Measurements from ENCODE around the gene ZRANB1. TPM values are rescaled to one million over a fixed set of nuclear protein-coding genes. Genes with fewer than 3 reads are reported as not detected.

Gene ZRANB1
- total RNA-seq, 2 donors from 2014 or later: 17.9 to 28.7 TPM

GRCh38 chr10:125002423-125003145 lies 60.7 kb downstream of the ZRANB1 start:
- 84% methylated on average over 28 of the region's 28 CpGs for WGBS
- peak overlapping the region in 1 of 2 donors; percentile 72 for H3K27ac ChIP-seq
- H3K27me3 ChIP-seq (replicated peaks; ENCODE audit: insufficient read depth): no peaks in the 10 kb centered on the region
- TF ChIP-seq, protein P1, sequence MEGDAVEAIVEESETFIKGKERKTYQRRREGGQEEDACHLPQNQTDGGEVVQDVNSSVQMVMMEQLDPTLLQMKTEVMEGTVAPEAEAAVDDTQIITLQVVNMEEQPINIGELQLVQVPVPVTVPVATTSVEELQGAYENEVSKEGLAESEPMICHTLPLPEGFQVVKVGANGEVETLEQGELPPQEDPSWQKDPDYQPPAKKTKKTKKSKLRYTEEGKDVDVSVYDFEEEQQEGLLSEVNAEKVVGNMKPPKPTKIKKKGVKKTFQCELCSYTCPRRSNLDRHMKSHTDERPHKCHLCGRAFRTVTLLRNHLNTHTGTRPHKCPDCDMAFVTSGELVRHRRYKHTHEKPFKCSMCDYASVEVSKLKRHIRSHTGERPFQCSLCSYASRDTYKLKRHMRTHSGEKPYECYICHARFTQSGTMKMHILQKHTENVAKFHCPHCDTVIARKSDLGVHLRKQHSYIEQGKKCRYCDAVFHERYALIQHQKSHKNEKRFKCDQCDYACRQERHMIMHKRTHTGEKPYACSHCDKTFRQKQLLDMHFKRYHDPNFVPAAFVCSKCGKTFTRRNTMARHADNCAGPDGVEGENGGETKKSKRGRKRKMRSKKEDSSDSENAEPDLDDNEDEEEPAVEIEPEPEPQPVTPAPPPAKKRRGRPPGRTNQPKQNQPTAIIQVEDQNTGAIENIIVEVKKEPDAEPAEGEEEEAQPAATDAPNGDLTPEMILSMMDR (IDR thresholded peaks at IDR 0.05): no peak
- TF ChIP-seq POLR2A (IDR thresholded peaks at IDR 0.05) (no peak), POLR2AphosphoS5 (IDR thresholded peaks at IDR 0.05) (no peak)
- peaks cover 39% of the 10 kb centered on the region for H3K4me1 ChIP-seq (replicated peaks)
- no peak for DNase-seq (ENCODE audit: low spot score)
- no peak overlapping the region for H3K4me3 ChIP-seq
- H3K9me3 ChIP-seq: no peaks in the 10 kb centered on the region
- H3K36me3 ChIP-seq: peaks cover 0 to under 1% of the 10 kb centered on the region in 2 donors
- intact Hi-C loops (cut with DNase I): loop anchor here (5.0 kb wide), 1 partner anchor 45 kb away; no protein-coding TSS in a partner anchor

DNA sequence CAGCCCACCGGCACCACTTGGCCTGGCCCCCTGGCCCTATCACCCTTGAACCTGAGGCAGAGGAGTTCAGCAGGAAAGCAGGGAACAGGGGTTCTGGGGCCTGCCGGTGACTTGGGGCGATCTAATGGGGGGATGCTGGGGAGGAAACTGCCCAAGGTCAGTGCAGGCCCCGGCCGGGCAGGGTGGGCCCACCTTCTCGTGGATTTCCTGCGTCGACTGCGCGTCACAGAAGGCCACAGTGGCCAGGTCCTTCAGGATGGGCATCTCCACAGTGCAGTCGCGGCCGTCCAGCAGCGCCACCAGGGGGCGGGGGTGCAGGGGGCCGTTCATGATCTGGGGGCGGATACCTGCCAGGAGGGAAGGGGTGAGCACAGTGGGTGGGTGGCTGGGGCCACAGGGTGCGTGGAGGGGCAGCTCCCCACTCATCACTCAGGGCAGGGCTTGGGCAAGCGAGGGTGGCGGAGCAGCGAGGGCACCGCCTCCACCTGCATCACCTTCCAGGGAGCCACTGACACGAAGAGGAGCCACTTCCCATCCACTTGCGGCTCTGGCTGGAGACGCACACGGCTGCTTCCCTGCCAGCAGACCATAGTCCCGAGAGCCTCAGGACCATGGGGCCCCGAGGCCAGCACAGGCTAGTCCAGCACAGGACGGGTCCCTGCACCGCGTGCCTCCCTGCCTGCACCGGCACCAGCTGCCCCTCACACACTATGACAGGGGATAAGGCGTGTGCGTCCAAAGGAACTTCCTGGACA lies 61.4 kb downstream of the ZRANB1 start:
- no peaks in the 10 kb centered on the region for H3K27me3 ChIP-seq (replicated peaks; ENCODE audit: insufficient read depth)
- peak overlapping the region; percentile 8 to 15 for H3K27ac ChIP-seq
- no peak overlapping the region for H3K4me3 ChIP-seq
- TF ChIP-seq, protein P1 (IDR thresholded peaks at IDR 0.05): no peak
- no peak for TF ChIP-seq POLR2AphosphoS5 (IDR thresholded peaks at IDR 0.05)
- no peak for TF ChIP-seq POLR2A (IDR thresholded peaks at IDR 0.05)
- H3K36me3 ChIP-seq: no peaks in the 10 kb centered on the region
- intact Hi-C loops (cut with DNase I): loop anchor here (5.0 kb wide), 1 partner anchor 44 kb away; no protein-coding TSS in a partner anchor
- 85% methylated on average over 34 of the region's 34 CpGs for WGBS
- DNase-seq (ENCODE audit: low spot score): no peak
- peaks cover 39% of the 10 kb centered on the region for H3K4me1 ChIP-seq (replicated peaks)
- H3K9me3 ChIP-seq: no peaks in the 10 kb centered on the region

- Histone ChIP-seq H3K27ac (peak overlapping the region; percentile 8 to 15), H3K9me3 (no peaks in the 10 kb centered on the region), H3K4me1 (replicated peaks) (peaks cover 38% of the 10 kb centered on the region), H3K36me3 (no peaks in the 10 kb centered on the region), H3K4me3 (no peak overlapping the region), H3K27me3 (replicated peaks; ENCODE audit: insufficient read depth) (no peaks in the 10 kb centered on the region)
- intact Hi-C loops (cut with DNase I): loop anchor here (5.0 kb wide), 1 partner anchor 43 kb away; no protein-coding TSS in a partner anchor
- TF ChIP-seq POLR2A (IDR thresholded peaks at IDR 0.05) (no peak), POLR2AphosphoS5 (IDR thresholded peaks at IDR 0.05) (no peak)
- TF ChIP-seq, protein P1 (IDR thresholded peaks at IDR 0.05): no peak
- DNase-seq (ENCODE audit: low spot score): no peak
- WGBS: 84% methylated on average over 13 of the region's 14 CpGs
These were observed 62.1 kb downstream of the ZRANB1 start for GRCh38 chr10:125003901-125004467.

GRCh38 chr10:125004571-125005311 lies 62.8 kb downstream of the ZRANB1 start:
- H3K9me3 ChIP-seq: no peaks in the 10 kb centered on the region
- no peak for DNase-seq (ENCODE audit: low spot score)
- WGBS: 82% methylated on average over 18 of the region's 19 CpGs
- intact Hi-C loops (cut with DNase I): loop anchor here (5.0 kb wide), 1 partner anchor 43 kb away; no protein-coding TSS in a partner anchor
- H3K36me3 ChIP-seq: no peaks in the 10 kb centered on the region
- H3K4me3 ChIP-seq: no peak overlapping the region
- H3K4me1 ChIP-seq (replicated peaks): peaks cover 31% of the 10 kb centered on the region
- no peak for TF ChIP-seq POLR2A (IDR thresholded peaks at IDR 0.05)
- TF ChIP-seq POLR2AphosphoS5 (IDR thresholded peaks at IDR 0.05): no peak
- TF ChIP-seq, protein P1 (IDR thresholded peaks at IDR 0.05): no peak
- no peak overlapping the region for H3K27ac ChIP-seq
- H3K27me3 ChIP-seq (replicated peaks; ENCODE audit: insufficient read depth): no peaks in the 10 kb centered on the region

Measured in prostate gland (tissue), 2 donors.